Central memory CD4-positive, alpha-beta T cell (primary cell): ENCODE measurements around the gene ATP5F1E.
"Not testable (repeated sequence)": the region's sequence is repeated elsewhere in the genome, so short reads cannot be mapped to it uniquely, and the experiment has no call there.

Source experiments
- DNase-seq: peaks from one replicate; pipeline ENCODE4 v3.0.0; 2022

The ATP5F1E gene

GRCh38 chr20:59042796-59043631, 10.9 kb upstream of the ATP5F1E start:
- DNase-seq = peak; percentile 95

- DNase-seq = no peak
Measured at GRCh38 chr20:59042151-59042795, 10.1 kb upstream of the ATP5F1E start, which contains the start of gene PRELID3B. PRELID3B (minus strand) TSS chr20:59042786; CDS start chr20:59042730, 56 bp downstream.

DNA sequence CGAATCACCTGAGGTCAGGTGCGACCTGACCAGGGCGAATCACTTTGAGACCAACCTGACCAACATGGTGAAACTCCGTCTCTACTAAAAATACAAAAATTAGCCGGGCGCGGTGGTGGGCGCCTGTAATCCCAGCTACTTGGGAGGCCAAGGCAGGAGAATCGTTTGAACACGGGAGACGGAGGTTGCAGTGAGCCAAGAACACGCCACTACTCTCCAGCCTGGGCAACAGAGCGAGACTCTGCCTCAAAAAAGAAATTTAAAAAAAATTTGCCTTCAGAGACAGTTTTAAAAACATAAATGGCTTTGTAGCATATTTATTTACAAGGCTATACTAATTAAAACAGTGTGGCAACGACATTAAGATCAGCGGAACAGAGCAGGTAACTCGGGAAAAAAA, 9.4 kb upstream of the ATP5F1E start:
- not testable (repeated sequence) for DNase-seq

- DNase-seq = no peak
Measured at GRCh38 chr20:59040667-59041066, 8.5 kb upstream of the ATP5F1E start.

GRCh38 chr20:59039233-59039632, 7.1 kb upstream of the ATP5F1E start:
- no peak for DNase-seq

GRCh38 chr20:59037386-59037785, 5.3 kb upstream of the ATP5F1E start:
- DNase-seq = no peak

- DNase-seq = no peak
Measured at GRCh38 chr20:59035381-59035780, 3.2 kb upstream of the ATP5F1E start.

DNA sequence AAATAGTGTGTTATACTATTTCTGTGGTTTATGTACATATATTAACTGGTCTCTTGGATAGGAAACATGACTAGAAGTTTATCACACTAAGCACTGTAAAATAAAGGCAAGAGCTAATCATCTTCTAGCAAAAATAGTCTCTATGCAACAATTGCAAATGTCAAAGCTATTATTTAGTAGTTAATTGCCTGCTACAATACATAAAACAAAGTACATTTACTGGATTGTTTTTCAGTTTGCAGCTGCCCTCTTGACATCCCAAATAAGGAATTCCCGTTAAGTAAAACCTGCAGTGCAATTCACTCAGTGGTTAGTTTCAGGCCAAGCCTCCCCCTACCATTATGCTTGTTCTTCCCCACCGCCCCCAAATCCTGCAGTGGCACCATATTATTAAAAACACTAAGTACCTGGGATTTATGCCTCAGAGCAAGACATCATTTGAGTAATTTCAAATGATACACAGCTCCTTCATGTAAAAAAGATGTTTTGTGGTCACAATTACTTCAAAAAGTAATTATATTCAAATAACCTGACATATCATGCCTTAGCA, 1.6 kb upstream of the ATP5F1E start:
- no peak for DNase-seq

DNA sequence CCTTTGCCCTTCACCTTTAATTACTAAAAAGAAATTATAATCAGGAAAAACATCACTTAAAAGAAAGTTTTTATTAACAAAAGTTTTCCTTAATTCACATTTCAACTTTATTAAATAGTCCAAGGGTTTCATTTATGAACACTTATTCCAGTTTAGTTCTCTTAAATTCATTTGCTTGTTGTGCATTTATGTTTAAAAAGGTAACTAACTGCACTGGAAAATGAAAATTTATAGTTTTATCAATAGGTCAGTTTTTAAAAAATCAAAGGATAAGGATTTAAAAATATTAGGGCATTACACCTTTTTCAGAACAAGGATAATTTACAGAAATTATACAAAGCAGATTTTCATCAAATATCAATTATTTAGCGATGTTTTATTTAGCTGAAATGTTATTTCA, 958 bp upstream of the ATP5F1E start:
- DNase-seq = no peak

- DNase-seq = no peak
Measured at GRCh38 chr20:59032713-59033059, 551 bp upstream of the ATP5F1E start.

- DNase-seq = peak; percentile 29
Measured at GRCh38 chr20:59031564-59032022, 542 bp downstream of the ATP5F1E start.

- DNase-seq = no peak
Measured at GRCh38 chr20:59030911-59031563, 1.1 kb downstream of the ATP5F1E start.

DNA sequence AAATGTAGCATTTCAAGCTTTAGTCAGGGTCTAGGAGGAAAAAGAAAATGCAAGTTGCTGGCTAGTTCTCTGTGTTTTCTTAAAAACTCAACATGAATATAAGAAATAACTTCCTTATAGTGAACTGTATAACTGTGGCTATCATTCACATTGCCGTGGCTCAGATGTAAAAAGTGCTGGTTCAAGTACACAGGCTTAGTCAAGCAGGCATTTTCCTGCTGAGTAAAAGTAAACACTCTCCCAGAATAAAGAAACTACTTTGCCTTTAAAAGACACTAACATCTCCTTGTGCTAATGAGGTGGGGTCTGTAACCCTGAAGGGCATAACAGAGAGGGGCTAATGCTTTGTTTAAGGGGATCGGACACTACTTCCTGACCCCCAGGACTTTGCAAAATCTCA, 3.3 kb downstream of the ATP5F1E start:
- no peak for DNase-seq

DNA sequence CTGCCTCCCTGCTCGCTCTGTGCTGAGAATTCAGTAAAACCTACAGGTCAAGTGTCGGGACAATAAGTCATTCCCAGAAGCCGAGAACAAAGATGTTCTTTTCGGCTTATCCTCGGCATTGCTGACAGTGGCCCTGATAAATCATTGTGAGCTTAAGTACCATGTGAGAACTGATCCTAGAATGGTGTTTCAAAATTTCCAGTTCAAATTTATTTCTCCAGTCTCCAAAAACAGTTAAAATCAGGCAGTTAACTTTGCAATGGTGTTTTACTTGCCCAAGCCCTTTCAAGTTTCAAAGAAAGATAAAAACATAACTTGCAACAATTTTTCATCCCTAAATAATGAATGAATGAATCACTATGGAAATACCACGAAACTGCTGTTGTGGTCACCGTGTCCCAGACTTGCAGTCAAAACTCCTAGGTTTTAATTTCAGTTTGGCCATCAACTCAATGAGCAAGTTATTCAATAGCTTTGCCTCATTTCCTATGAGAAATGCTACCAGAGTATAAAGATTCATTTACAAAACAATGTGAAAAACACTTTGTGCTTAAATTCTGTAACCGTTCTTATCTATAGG, 4.3 kb downstream of the ATP5F1E start:
- DNase-seq = no peak

DNA sequence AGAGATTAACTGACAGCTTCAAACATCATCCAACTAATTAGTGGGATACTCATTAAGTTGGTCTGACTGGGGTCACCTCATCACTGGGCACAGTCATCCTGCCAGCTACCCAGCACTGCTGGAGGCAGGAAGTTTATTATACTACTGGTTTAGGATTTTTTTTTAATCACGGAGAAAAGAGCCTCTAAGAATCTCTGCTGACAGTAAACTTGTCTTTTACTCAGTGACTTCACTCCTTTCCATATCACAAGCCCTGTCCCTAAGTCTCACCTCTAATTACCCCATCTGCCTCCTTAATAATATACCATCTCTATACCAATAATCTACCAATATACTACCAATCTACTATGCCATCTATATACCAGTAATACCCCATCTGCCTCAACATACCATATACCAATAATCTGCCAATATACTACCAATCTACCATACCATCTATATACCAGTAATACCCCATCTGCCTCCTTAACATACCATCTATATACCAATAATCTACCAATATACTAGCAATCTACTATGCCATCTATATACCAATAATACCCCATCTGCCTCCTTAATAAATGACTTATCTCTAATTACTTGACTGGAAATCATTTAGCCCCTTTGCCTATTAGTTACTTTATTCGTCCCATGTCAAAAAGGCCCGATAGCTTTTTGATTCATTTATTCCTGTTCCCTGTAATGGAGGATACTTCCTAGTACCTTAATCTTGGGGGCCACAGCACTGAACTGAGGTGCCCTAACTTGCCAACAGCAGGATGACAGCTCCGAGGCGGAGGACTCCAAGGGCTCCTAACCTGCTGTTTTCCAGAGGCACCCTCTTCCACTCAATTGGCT, 5.0 kb downstream of the ATP5F1E start:
- DNase-seq = no peak

DNA sequence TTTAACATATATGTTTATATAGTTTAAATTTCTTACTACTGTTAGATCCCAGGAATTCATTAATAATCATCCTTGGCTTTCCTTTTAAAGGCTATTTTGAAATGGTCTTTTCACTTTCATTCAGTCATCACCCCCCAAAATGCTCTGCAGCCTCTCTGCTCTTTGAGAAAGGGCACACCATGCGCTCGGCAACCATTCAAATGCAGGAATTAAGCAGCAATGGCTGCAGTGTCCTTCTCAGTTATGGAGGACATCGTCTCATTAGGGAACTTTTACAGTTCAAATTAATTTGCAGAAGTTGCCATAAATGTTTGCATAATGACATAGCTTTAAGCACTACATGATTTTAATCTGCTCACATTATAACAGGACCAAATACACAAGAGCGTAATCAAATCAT, 6.6 kb downstream of the ATP5F1E start:
- no peak for DNase-seq

- no peak for DNase-seq
Measured at GRCh38 chr20:59025086-59025485, 7.0 kb downstream of the ATP5F1E start.

DNA sequence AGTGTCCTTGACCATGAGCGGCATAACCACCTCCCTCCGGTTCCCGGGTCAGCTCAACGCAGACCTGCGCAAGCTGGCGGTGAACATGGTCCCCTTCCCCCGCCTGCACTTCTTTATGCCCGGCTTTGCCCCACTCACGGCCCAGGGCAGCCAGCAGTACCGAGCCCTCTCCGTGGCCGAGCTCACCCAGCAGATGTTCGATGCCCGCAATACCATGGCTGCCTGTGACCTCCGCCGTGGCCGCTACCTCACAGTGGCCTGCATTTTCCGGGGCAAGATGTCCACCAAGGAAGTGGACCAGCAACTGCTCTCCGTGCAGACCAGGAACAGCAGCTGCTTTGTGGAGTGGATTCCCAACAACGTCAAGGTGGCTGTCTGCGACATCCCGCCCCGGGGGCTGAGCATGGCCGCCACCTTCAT, 8.0 kb downstream of the ATP5F1E start:
- no peak for DNase-seq

DNA sequence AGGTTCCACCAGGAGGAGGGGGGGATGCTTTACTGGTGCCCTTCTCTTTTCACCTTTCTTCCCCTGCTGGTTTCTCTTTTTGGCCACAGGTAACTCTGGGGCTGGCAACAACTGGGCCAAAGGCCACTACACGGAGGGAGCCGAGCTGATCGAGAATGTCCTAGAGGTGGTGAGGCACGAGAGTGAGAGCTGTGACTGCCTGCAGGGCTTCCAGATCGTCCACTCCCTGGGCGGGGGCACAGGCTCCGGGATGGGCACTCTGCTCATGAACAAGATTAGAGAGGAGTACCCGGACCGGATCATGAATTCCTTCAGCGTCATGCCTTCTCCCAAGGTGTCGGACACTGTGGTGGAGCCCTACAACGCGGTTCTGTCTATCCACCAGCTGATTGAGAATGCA, 8.5 kb downstream of the ATP5F1E start:
- DNase-seq = no peak

DNA sequence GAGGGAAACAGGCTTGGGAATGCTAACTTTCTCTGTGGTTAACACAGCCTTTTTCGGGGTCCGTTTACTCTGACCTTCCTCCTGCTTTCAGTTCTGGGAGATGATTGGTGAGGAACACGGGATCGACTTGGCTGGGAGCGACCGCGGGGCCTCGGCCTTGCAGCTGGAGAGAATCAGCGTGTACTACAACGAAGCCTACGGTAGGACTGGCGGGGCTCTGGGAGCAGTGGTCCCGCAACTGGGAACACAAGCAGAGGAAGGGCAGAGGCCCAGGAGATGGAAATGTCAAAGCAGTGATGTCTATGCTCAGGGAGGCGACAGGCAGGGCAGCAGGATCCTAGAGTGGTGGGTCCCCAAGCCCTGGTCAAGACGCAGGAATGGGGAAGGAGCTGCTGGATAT, 9.4 kb downstream of the ATP5F1E start:
- DNase-seq = no peak

DNA sequence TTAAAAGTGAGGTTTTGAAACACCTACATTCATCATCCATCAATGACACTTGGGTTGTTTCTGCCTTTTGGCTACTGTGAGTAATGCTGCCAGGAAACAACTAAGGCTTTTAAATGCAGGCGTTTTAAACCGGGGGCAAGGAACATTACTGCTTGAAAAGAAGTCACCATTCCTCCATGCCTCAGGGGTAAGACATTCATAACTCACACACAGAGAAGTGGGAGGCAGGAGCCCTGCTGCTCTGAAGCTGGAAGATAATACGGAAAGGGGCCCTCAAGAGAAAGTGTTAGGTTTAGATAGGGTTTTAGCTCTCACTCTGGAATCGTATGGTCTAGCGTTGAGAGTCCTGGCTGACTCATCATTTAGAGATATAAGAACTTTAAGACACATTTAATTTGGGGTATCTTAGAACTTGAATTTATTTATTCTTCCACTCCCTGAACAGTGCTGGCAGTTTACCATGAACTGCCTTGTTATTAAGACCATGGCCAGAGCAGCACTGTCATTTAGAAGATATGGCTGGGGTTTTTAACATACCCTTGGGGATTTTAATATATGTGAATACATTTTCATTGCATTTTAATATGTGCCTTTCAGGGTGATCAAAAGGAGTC, 11.1 kb downstream of the ATP5F1E start:
- DNase-seq = no peak

DNA sequence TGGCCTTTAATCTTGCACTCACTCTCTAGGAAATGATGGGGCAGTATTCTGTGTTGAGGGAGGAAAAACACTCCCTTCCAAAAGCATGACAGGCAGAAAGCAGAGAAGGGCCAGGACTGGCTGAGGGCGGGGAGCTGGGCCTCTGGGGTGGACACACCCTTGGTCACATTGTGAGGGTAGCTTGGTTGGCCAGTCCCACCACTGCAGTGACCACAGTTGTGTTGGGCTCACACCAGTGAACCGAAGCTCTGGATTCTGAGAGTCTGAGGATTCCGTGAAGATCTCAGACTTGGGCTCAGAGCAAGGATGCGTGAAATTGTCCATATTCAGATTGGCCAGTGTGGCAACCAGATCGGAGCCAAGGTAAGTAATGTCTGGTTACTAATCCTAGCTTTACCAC, 12.9 kb downstream of the ATP5F1E start, which contains the start of gene TUBB1:
Gene TUBB1, plus strand, starts transcription at position 213 of the 400 bp plus-strand sequence. Its CDS starts 94 bp downstream, at position 307.
- no peak for DNase-seq
